ENCODE data around the gene PGAM1.
"Not testable (repeated sequence)": the region's sequence is repeated elsewhere in the genome, so short reads cannot be mapped to it uniquely, and the experiment has no call there.

DNA sequence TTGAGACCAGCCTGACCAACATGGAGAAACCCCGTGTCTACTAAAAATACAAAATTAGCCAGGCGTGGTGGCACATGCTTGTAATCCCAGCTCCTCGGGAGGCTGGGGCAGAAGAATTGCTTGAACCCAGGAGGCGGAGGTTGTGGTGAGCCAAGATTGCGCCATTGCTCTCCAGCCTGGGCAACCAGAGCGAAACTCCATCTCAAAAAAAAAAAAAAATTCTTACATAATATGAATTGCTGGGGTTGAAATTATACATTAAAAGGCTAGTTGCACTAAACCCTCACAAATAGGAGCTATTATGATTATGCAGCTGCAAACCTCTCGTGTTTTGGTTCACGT, 2.3 kb upstream of the PGAM1 start:
- not testable (repeated sequence) for TF ChIP-seq EZH2 (IDR thresholded peaks at IDR 0.05; ENCODE audit: insufficient read depth, low read length)
- TF ChIP-seq, protein P1, sequence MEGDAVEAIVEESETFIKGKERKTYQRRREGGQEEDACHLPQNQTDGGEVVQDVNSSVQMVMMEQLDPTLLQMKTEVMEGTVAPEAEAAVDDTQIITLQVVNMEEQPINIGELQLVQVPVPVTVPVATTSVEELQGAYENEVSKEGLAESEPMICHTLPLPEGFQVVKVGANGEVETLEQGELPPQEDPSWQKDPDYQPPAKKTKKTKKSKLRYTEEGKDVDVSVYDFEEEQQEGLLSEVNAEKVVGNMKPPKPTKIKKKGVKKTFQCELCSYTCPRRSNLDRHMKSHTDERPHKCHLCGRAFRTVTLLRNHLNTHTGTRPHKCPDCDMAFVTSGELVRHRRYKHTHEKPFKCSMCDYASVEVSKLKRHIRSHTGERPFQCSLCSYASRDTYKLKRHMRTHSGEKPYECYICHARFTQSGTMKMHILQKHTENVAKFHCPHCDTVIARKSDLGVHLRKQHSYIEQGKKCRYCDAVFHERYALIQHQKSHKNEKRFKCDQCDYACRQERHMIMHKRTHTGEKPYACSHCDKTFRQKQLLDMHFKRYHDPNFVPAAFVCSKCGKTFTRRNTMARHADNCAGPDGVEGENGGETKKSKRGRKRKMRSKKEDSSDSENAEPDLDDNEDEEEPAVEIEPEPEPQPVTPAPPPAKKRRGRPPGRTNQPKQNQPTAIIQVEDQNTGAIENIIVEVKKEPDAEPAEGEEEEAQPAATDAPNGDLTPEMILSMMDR (IDR thresholded peaks at IDR 0.05; ENCODE audit: insufficient read depth, low read depth, low read length) = not testable (repeated sequence)
